ENCODE results near the gene ZCCHC8. TPM values are rescaled to one million over a fixed set of nuclear protein-coding genes. Genes with fewer than 3 reads are reported as not detected.
"Not testable (repeated sequence)": the region's sequence is repeated elsewhere in the genome, so short reads cannot be mapped to it uniquely, and the experiment has no call there.

Gene ZCCHC8
- total RNA-seq, 4 donors from 2014 or later = 14.1 to 26.0 (median 20.2) TPM

- Histone ChIP-seq H3K36me3 (peaks cover 53 to 84% of the 10 kb centered on the region in 2 donors), H3K27me3 (no peaks in the 10 kb centered on the region), H3K27ac (no peak overlapping the region), H3K9me3 (no peaks in the 10 kb centered on the region), H3K4me3 (no peak overlapping the region), H3K4me1 (peaks cover 18 to 51% (median 18%) of the 10 kb centered on the region in 3 donors)
- TF ChIP-seq CTCF (IDR thresholded peaks at IDR 0.05) (no peak), POLR2A (IDR thresholded peaks at IDR 0.05) (no peak), EP300 (IDR thresholded peaks at IDR 0.05) (no peak), POLR2AphosphoS5 (IDR thresholded peaks at IDR 0.05) (no peak)
- no peak for ATAC-seq
- WGBS, 2 donors (ENCODE audit: low coverage in 1 of 2) = 92% methylated on average over 1 of the region's 1 CpG; no CpG with 5 or more reads in 1 of the 2 donors
These were observed 18.2 kb upstream of the ZCCHC8 start for GRCh38 chr12:122518908-122519307.

GRCh38 chr12:122517877-122518276 is 17.1 kb upstream of the ZCCHC8 start:
- H3K36me3 ChIP-seq = peaks cover 55 to 95% of the 10 kb centered on the region in 2 donors
- TF ChIP-seq POLR2A (IDR thresholded peaks at IDR 0.05) = no peak
- no peak for TF ChIP-seq EP300 (IDR thresholded peaks at IDR 0.05)
- no peak for TF ChIP-seq CTCF (IDR thresholded peaks at IDR 0.05)
- no peak for TF ChIP-seq POLR2AphosphoS5 (IDR thresholded peaks at IDR 0.05)
- no peak for ATAC-seq
- no peak overlapping the region for H3K27ac ChIP-seq
- no peaks in the 10 kb centered on the region for H3K9me3 ChIP-seq
- H3K4me3 ChIP-seq = no peak overlapping the region
- no peaks in the 10 kb centered on the region for H3K27me3 ChIP-seq
- H3K4me1 ChIP-seq = peaks cover 9 to 41% (median 9%) of the 10 kb centered on the region in 3 donors
- WGBS, 2 donors (ENCODE audit: low coverage in 1 of 2) = 60 to 100% methylated on average over 1 of the region's 5 CpGs

- Histone ChIP-seq H3K4me1 (peaks cover 0 to 30% (median 4%) of the 10 kb centered on the region in 3 donors), H3K27me3 (no peaks in the 10 kb centered on the region), H3K36me3 (peaks cover 53 to 100% of the 10 kb centered on the region in 2 donors), H3K9me3 (no peaks in the 10 kb centered on the region), H3K27ac (no peak overlapping the region), H3K4me3 (no peak overlapping the region)
- ATAC-seq = no peak
- WGBS, 2 donors (ENCODE audit: low coverage in 1 of 2) = 78 to 84% methylated on average over 10 to 13 of the region's 13 CpGs
- TF ChIP-seq EP300 (IDR thresholded peaks at IDR 0.05) = no peak
- no peak for TF ChIP-seq CTCF (IDR thresholded peaks at IDR 0.05)
- TF ChIP-seq POLR2A (IDR thresholded peaks at IDR 0.05) = no peak
- TF ChIP-seq POLR2AphosphoS5 (IDR thresholded peaks at IDR 0.05) = no peak
These were observed 16.0 kb upstream of the ZCCHC8 start for GRCh38 chr12:122516544-122517361.

- ATAC-seq = no peak
- Histone ChIP-seq H3K36me3 (peaks cover 38 to 100% of the 10 kb centered on the region in 2 donors), H3K27ac (no peak overlapping the region), H3K27me3 (no peaks in the 10 kb centered on the region), H3K4me1 (peaks cover 0 to 16% (median 0%) of the 10 kb centered on the region in 3 donors), H3K4me3 (no peak overlapping the region), H3K9me3 (no peaks in the 10 kb centered on the region)
- TF ChIP-seq CTCF (IDR thresholded peaks at IDR 0.05) = no peak
- TF ChIP-seq POLR2A (IDR thresholded peaks at IDR 0.05) = no peak
- TF ChIP-seq POLR2AphosphoS5 (IDR thresholded peaks at IDR 0.05) = no peak
- TF ChIP-seq EP300 (IDR thresholded peaks at IDR 0.05) = no peak
- WGBS, 2 donors (ENCODE audit: low coverage in 1 of 2) = 97 to 100% methylated on average over 1 to 2 of the region's 2 CpGs
These were observed 14.5 kb upstream of the ZCCHC8 start for GRCh38 chr12:122515275-122515674.

- WGBS, 2 donors (ENCODE audit: low coverage in 1 of 2) = 80 to 83% methylated on average over 4 of the region's 4 CpGs
These were observed 12.9 kb upstream of the ZCCHC8 start for GRCh38 chr12:122513660-122514059.

GRCh38 chr12:122513028-122513427 is 12.3 kb upstream of the ZCCHC8 start:
- not testable (repeated sequence) for H3K4me3 ChIP-seq, ATAC-seq, H3K4me1 ChIP-seq, H3K27me3 ChIP-seq, H3K27ac ChIP-seq, H3K9me3 ChIP-seq
- peaks cover 25 to 100% of the 10 kb centered on the region in 2 donors for H3K36me3 ChIP-seq
- WGBS, 2 donors (ENCODE audit: low coverage in 1 of 2) = 82 to 83% methylated on average over 3 of the region's 3 CpGs

More at GRCh38 chr12:122513660-122514059, 12.9 kb upstream of the ZCCHC8 start:
- Histone ChIP-seq H3K27ac (no peak overlapping the region), H3K9me3 (no peaks in the 10 kb centered on the region), H3K4me1 (peaks cover 0 to 6% (median 0%) of the 10 kb centered on the region in 3 donors), H3K27me3 (no peaks in the 10 kb centered on the region), H3K36me3 (peaks cover 25 to 100% of the 10 kb centered on the region in 2 donors), H3K4me3 (no peak overlapping the region)
- no peak for ATAC-seq
- no peak for TF ChIP-seq POLR2AphosphoS5 (IDR thresholded peaks at IDR 0.05)
- no peak for TF ChIP-seq CTCF (IDR thresholded peaks at IDR 0.05)
- no peak for TF ChIP-seq POLR2A (IDR thresholded peaks at IDR 0.05)
- no peak for TF ChIP-seq EP300 (IDR thresholded peaks at IDR 0.05)

Data from gastroesophageal sphincter (tissue), 4 donors.